HG02610 (cell line): ENCODE results near the gene PCED1A.
"Not testable (repeated sequence)": the region's sequence is repeated elsewhere in the genome, so short reads cannot be mapped to it uniquely, and the experiment has no call there.

Experiments
- ATAC-seq: cut with Tn5 transposase; IDR thresholded peaks from one replicate; pipeline ENCODE4 v1.9.1; 2021; ENCODE audit warnings: mild to moderate bottlenecking, moderate library complexity; ENCODE audit not compliant: unreplicated experiment

The PCED1A gene

DNA sequence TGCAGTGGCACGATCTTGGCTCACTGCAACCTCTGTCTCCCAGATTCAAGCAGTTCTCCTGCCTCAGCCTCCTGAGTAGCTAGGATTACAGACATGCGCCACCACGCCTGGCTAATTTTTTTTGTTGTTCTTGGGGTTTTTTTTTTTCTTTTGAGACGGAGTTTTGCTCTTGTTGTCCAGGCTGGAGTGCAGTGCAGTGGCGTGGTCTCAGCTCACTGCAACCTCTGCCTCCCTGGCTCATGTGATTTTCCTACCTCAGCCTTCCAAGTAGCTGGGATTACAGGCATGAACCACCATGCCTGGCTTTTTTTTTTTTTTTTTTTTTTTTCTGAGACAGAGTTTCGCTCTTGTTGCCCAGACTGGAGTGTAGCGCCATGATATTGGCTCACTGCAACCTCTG is 9.2 kb downstream of the PCED1A start:
- ATAC-seq: not testable (repeated sequence)

DNA sequence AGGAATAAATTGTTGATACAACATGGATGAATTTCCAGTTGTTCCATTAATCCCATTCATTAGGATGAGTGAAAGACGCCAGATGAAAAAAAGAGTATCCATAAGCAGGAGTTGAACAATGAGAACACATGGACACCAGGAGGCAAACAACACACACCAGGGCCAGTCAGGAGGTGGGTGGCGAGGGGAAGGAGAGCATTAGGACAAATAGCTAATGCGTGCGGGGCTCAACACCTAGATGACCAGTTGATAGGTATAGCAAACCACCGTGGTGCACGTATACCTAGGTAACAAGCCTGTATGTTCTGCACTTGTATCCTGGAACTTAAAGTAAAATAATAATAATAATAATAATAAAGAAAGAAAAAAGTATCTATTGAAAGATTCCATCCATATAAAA is 11.1 kb downstream of the PCED1A start:
- no peak for ATAC-seq

DNA sequence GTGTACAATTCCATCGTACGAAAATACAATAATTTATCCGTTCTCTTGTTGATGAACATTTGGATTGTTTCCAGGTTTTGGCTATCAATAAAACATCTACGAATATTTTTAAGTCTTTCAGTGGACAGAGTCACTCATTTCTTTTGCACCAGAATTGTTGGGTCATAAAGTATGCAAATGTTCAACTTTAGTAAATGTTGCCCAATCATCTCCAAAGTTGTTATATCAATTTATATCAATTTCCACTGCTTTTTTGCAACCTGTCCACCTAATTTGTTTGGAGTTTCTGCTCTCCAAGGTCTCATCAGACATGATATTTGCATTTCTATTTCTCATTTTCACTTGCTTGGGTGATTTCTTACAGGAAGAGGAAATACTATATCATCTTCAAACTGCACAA is 13.8 kb downstream of the PCED1A start:
- ATAC-seq: no peak

DNA sequence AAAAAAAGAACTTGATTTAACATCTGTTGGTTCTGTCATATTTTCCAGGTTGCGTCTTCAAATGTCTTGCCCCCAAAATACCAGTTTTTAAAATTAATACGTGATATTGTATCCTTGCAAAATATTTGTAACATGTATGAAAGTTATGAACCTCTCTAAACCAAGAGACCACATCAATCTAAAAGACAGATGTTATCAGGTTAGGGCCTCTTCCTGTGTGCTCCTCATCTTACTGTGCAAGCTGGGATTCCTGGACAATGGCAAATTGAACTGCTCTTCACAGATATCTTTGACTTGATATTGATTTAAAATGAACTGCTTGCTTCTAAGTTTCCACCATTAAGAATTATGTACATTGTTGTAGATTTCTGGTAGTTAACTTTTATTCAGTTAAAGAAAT is 14.7 kb downstream of the PCED1A start:
- no peak for ATAC-seq

DNA sequence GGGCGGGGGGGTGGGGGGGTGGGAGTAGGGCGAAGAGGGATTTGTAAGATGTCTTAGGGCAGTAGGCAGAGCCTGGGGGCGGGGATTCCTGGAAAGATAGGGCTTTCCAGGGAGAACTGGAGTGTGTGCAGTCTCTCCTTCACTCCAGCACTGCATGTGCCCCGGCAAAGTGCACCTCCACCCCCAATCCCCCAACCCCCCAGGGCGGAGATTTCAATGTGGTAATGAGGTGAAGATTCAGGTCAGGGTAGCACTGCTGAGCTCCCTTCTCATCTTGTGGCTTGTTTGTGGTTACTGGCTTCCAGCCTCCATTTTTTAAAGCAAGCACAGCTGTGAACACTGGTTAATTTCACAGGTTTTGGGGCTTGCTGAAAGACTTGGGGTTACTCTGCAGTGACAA is 18.4 kb downstream of the PCED1A start:
- ATAC-seq: no peak

DNA sequence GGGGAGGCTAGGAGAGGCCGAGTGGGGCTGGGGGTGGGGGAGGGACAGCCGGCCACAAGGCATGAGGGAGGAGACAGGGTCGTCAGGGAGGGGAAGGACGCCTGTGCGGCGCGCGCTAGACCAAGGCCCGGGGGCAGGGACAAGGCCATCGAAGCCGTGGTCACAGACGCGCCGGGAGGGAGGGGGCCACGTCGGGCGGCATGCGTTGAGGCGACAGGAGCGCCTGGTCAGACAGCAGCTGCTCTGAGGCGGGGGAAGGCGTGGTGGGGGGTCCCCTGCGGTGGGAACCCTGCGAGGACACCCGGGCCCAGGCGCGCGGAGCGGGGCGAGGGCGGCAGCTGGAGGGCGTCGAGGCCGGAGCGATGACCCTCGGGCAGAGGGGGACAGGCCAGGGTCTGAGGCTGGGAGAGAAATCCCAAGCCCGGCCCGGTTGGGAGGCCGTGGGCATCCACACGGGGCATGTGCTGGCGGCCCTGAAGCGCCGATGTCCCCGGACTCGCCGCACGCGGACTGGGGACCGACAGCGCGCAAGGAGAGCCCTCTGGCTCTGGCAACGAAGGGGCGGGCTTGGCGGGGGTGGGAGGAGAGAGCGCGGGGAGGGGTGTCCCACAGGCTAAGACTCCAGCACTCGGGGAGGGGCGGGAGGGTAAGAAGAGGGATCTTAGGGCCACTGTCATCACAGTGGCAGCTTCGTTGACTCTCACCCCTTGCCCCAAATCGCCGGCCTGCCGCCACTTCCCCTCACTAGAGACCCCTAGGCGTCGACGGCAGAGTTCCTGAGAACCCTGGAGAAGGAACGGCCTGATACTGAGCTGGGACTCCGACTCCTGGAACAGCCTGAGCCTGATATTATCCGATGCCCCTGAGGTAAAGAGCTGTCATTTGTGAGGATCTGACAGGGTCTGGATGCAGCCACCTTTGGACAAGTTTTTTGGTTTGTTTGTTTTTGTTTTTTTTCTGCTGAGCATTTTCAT is 19.3 kb downstream of the PCED1A start:
- ATAC-seq: no peak

DNA sequence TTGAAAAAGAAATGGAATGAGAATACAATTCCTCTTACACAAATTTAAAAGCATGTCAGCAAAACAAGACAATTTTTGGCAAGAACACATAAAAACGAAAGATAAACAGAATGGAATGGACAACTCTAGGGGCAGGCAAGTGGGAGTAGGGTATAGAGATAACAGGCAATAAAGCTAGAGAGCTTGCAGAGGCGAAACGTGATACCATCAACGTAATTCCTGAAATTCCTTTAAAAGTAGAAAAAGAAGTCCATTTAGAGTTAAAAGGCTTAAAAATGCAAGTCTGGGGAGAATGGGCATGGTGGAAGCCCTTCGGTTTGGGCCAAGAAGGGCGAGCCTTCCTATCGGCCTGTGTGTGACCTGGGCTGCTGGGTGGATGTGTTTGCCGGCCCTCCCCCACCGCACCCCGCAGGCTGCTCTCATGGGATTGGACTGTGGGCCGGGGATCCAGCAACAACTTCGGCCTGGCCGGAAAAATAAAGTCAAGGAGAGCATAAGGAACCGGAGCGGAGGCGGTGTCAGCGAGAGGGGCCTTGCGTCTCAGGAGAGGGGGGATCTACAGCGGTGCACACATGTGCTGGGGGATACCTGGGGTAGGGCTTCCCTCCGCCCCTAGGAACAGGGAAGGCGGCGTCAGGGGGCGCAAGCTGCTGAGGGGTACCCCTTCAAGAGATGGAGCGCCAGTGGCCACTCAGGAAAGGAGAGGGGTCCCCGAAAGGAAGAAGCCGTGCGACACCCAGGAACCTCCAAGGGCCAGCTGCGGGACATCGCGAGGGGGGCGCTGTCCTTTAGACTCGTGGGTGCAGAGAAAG is 20.2 kb downstream of the PCED1A start:
- ATAC-seq: no peak

DNA sequence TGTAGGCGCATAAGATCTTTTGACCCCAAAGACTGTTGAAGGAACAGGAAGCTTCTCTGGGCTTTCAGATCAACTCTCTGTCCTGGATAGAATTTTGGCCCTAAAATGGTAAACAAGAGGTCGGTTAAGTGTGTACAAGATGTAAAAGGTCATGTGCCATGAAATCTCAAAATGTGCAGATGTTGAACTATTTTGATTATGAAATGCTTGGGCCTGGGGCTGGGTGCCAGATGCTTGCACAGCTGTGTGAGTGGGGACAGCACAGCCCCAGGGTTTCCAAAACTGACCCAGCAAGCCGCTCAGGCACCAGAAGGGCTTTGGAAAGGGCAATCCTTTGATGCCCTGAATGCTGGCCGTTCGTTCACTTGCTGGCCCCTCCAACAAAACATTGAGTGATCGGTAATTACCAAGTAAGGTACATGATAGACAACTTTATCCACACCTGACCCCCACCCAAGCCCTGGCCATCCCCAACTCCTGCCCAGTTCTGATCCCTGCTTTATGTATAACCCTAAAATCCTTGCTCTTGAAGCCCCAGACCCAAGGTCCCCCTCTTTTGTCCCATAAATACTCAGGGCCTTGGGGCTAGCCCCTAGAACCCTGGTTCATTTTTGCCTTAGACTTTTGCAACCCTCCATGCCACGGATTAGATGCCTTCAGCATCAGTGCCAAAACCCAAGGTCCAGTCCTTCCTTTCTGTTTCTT is 22.4 kb downstream of the PCED1A start:
- ATAC-seq: no peak

DNA sequence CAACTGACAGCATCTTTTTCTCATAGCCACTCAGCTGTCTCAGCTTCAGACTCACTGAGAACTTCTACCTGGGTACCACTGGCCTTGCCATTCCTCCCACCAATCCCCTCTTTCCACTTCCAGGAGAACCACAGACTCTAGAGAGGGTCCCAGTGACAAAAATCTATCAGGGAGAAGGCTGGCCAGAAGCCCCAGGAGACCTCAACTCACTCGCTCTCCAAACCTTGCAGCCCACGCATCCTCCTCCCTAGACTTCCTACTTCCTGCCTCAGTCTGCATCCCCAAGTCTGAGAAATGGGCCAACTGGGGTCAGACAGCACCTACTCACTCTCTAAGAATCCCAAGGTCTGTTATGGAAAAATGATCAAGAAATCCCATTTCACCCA is 23.1 kb downstream of the PCED1A start:
- ATAC-seq: no peak

DNA sequence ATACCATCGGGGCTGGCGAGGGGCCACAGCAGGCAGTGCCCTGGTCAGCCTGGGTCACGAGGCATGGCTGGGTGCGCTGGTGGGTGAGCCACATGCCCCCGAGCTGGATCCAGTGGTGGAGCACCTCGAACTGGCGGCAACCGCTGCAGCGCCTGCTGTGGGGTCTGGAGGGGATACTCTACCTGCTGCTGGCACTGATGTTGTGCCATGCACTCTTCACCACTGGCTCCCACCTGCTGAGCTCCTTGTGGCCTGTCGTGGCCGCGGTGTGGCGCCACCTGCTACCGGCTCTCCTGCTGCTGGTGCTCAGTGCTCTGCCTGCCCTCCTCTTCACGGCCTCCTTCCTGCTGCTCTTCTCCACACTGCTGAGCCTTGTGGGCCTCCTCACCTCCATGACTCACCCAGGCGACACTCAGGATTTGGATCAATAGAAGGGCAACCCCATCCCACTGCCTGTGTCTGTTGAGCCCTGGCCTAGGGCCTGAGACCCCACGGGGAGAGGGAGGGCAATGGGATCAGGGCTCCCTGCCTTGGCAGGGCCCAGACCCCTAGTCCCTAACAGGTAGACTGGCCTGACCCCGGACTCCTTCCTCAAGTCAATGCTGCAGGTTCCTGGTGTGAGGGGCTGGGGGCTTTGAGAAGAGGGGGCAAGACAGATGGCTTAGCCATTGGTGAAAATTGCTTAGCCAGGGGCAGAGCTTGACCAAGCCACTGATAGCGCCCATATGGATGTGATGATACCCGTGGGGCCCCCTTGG is 23.7 kb downstream of the PCED1A start:
- no peak for ATAC-seq

DNA sequence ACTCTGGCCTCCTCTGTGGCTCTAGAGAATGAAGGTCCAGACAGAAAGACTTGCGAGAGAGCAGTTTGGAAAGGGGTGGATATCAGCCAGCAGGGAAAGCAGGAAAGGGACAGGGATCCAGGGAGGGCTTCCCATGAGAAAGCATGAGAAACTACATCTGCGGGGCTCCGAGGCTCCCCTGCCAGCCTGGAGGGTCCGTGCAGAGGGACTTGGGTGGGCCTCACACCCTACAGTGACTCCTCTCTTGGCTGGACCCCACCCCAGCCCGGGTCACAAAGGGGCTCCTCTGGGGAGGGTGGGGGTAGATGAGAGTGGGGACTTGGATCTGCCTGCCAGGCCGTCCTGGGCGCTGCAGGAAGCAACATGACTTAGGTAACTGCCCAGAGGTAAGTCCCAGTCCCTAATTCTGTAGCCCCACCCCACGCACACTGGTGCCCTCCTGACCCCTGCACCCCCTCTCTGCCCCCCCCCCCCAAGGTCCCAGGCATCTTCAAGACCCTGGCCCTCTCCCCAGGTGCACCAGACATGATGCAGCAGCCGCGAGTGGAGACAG is 24.3 kb downstream of the PCED1A start, which contains the start of gene TMEM239:
Gene TMEM239, plus strand, starts transcription at position 335 of the 553 bp plus-strand sequence. Its CDS starts 191 bp downstream, at position 526.
- ATAC-seq: no peak

DNA sequence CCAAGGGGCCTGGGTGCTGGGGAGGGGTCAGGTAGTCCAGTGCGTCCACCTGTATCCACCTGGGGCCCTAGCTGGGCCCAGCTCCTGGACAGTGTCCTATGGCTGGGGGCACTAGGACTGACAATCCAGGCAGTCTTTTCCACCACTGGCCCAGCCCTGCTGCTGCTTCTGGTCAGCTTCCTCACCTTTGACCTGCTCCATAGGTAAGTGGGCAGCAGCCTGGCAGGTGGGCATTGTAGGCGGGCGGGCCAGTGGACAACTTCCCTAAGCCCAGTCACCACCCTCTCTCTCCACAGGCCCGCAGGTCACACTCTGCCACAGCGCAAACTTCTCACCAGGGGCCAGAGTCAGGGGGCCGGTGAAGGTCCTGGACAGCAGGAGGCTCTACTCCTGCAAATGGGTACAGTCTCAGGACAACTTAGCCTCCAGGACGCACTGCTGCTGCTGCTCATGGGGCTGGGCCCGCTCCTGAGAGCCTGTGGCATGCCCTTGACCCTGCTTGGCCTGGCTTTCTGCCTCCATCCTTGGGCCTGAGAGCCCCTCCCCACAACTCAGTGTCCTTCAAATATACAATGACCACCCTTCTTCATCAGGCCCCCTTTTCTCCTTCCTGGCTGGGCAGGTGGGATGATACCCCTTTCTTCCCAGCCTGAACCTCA is 25.1 kb downstream of the PCED1A start:
- no peak for ATAC-seq

DNA sequence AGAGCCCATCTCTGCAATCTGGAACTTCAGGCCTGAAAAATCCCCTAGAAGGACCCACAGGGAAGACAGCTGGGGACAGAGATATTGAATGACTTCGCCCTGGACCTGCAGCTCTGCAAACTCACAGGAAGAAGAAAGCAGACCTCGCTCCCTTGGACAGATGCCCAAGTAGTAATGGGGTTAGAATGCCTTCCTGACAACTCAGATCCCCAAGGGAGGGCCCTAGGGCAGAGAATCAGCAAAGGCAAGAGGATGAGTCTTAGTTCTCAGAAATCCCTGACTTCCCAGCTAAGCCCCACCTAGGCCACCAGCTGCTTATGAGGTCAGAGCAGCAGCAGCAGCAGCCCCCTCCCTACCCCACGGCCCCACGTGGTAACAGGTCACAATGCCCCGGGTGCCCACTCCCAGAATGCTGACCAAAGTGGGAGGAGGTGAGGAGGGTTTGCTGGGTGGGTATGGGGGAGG is 25.8 kb downstream of the PCED1A start, which contains the start of gene C20orf141:
Gene C20orf141, plus strand, starts transcription at position 401 of the 465 bp plus-strand sequence. CDS start 198 bp downstream, outside the sequence.
- ATAC-seq: no peak

DNA sequence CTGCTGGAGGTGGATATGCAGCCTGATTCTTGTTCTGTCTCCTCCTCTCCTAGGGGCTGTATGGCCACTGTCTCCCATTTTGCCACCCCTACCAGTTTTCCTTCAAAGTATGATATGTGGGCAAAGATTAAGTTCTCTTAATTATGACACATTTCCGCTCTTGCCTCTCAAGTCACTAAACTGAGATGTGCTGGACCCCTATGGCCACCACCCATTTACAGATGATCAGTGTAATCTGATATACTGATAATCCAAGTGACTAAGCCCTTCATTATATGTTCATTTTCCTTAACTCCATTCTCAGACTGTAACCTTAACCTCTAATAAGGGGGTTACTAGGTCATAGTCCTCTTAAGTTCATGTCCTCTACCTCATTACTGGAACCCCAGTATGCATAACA is 26.4 kb downstream of the PCED1A start:
- ATAC-seq: no peak

DNA sequence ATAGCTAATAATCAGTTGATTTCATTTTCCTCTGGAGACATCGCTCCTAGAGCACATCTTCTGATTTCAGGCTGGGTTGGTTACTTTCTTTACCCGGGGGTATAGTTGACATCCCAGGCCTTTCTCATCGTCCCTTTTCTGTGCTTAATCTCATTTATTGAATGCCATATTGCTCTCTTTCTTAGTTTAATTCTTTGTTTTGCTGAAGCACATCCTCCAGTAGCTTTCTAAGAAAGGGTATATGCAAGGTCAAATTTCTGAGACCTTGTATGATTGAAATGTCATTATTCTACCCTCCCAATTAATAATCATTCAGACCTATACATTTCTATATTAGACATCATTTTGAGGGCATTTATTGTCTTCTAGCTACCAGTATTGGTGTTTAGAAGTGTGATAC is 28.3 kb downstream of the PCED1A start:
- ATAC-seq: no peak

DNA sequence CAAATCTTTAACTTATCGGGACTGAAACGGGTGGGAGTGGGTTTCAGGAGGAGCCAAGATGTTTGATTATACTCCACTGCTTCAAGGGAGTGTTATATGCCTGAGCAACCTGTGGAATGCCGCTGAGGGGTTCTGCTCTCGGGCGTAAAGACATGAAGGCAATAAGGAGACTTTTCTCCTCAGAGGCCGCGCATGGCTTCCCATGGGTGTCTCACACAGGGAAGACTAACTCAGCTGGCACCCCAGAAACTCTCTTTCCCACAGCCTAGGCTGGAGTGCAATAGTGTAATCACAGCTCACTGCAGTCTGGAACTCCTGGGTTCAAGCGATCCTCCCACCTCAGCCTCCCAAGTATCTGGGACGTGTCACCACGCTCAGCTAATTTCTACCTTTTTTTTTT is 30.8 kb downstream of the PCED1A start:
- ATAC-seq: no peak

DNA sequence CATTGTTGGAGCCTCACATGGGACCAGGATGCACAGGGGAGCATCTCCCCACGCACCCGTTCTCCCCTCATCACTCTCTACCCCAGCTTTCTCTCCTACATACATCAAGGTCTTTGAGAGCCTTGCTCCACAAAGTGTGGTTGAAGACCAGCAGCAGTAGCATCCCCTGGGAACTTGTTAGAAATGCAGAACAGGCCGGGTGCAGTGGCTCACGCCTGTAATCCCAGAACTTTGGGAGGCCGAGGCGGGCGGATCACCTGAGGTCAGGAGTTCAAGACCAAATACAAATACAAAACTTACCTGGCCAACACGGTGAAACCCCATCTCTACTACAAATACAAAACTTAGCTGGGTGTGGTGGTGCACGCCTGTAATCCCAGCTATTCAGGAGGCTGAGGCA is 32.5 kb downstream of the PCED1A start:
- not testable (repeated sequence) for ATAC-seq

DNA sequence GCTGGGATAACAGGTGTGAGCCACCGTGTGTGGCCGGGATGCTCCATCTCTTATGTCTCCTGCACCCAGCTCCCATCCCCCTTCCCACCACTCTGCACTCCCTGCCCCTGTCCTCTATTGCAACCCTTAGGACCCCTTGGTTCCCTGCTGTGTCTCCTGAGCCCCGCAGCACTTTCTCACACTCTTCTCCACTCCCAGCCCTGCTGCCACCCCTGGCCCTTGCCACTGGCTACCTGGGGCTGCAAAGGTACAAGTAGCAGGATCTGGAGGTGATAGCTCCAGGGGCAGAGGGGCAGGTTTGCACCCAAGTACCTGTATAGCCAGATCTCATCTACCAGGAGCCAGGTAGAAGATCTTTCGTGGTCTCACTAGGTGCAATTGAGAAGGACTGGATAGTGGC is 33.4 kb downstream of the PCED1A start:
- ATAC-seq: no peak

DNA sequence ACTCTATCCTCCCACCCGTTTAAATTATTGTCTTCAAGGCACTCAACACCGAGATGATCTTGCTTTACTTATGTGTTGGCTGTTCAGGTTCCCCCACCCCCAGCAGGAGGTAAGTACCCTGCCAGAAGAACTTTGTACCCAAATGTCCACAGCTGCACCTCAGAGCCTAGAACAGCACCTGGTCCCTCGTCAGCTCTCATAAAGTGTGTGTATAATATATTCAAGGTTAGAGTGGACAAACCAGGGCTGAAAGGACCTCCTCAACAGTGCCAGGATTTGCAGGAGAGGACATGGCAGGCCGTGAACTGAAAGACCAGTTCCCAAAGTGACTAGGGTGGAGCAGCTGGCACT is 34.1 kb downstream of the PCED1A start:
- no peak for ATAC-seq
